DMS153 treated with DMSO at 0.1 percent for 48 hours (cell line): ENCODE data around the gene C12orf56.
A peak's percentile ranks its signal among the peaks of the same experiment; 100 is the strongest.

ENCODE experiments used
- DNase-seq: peaks from one replicate; lab custom pipeline; 2025; ENCODE audit not compliant: unreplicated experiment; lab: John Stamatoyannopoulos, UW

The C12orf56 gene, protein sequence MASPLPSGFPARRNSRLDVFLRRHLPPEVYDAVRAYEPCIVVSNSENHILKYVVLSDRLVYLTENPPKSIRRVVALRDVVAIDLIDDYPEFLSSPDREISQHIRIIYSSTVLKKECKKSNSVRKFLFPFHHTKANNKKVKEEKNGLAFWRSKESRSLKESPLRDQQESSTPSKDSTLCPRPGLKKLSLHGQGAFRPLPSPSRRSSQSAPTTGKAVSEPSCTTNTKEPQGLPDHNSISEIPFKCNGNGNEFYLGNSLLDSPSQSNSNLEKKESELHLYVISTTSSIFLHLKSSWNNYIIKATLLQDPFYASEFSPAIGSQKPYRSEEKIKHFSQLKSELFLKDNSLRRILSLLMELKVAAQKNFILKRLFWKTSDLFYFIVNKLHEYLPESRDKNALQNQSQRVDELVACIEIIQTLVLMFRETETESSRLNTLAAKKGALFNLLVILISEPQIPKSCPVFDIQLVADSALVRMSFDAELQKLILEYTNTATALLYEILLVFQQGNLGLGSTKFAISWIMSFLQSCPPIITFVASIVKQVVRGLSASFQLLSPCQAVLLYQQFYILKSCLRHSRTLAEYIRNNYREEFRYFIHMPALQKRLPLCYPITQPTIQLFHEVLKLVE

DNA sequence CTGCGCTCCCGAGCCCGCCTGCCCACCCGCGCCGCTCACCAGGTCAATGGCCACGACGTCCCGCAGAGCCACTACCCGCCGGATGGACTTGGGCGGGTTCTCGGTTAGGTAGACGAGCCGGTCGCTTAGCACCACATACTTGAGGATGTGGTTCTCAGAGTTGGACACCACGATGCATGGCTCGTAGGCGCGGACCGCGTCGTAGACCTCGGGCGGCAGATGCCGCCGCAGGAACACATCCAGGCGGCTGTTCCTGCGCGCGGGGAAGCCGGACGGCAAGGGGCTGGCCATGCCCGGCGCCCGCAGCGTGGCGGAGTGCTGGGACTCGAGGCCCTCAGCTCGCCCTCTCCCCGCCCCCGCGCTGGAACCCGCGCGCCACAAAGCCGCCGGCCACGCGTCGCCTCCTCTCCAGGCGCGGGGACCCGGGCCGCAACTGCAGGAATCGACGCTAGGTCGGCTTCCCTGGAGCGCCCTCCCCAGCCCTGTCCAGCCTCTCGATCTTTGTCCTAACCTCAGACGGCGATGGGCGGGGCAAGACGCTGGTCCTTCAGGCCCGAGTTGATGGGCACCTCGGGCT is at the start of gene C12orf56:
TSS of gene C12orf56 (minus strand) at position 484 of the 577 bp plus-strand sequence. CDS start at position 291, 193 bp downstream.
- no peak for DNase-seq

DNA sequence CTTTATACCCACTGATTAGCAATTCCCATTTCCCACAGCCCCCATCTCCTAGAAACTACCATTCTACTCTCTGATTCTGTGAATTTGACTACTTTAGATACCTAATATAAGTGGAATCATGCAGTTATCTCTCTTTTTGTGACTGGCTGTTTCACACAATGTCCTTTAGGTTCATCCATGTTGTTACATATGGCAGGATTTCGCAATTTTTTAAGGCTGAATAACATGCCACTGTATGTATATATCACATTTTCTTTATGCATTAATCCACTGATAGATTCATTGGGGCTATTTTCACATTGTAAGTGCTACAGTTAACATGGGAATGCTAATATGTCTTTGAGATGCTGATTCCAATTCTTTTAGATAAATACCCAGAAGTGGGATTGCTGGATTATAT is 49.5 kb upstream of the C12orf56 start:
- DNase-seq, result no peak

DNA sequence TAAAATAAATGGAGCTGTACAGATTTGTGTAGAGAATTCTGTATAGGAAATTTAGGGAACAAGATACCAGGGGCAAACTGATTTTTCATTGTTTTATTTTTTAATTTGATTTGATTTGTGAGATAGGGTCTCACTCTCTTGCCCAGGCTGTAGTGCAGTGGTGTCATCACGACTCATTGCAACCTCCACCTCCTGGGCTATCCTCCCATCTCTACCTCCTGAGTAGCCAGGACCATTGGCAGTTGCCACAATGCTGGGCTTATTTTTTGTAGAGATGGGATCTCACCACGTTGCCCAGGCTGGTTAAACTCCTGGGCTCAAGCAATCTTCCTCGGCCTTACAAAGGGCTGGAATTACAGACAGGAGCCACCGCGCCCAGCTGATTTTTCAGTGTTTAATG is 43.4 kb upstream of the C12orf56 start:
- no peak for DNase-seq

DNA sequence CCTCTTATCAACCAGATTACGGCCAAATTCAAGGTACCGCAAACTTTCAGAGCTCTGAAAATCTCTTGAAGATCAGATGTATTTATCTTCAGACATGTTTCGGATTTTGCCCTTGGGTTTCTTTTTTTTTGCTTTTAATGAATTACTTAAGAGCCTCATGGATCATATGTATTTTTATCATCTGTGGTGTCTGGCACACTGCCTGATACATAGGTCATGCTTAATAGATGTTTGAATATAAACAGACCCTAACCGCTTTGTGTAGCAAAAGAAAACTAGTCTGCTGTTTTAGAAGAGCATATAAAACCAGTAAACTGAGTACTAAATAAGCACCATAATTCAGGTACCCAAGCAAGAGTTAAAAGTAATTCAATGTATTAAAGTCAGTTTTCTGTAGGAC is 41.2 kb upstream of the C12orf56 start:
- DNase-seq, result no peak

DNA sequence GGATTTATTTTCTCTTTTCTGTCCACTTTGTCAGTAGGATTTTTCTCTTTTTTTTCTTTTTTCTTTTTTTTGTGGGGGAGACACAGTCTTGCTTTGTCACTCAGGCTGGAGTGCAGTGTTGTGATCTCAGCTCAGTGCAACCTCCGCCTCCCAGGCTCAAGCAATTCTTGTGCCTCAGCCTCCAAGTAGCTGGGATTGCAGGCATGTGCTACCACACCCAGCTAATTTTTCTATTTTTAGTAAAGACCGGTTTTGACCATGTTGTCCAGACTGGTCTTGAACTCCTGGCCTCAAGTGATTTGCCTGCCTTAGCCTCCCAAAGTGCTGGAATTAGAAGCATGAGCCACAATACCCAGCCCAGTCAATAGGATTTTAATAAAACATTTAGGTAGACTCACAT is 40.3 kb upstream of the C12orf56 start:
- DNase-seq, result no peak

DNA sequence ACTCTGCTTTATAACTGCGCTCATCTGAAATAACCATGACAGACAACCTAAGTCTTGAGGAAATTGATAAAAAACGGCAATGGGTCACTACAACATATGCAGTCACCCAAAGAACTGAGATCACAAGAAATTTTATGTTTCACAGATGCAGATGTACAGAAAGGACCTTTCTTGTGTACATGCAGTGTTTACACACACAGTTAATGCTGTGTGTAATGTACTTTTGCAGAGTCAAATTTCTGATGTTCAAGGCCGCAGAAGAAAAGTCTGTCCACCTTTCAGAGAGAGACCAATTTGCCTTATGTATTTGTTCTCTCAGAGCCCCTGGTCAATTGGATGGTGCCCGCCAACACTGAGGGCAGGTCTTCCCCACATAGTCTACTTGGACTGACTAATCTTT is 38.4 kb upstream of the C12orf56 start:
- DNase-seq, result no peak

DNA sequence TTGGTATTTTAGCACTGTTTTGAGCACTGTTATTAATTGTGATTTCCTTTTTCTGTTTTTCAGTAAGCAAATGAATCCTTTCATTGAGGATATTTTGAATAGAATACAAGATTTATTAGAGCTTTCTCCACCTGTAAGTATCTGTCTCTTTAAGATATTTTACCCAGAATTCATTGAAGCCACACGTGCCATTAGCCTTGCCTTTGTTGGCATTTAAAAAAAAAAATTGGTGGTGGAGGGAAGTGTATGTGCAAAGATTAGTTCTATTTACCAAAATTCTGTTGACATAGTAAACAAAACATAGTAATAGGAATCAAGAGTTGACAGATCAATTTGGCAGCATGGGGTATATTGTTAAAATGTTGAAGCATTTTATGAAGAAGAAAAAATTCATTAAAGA is 37.4 kb upstream of the C12orf56 start:
- no peak for DNase-seq

DNA sequence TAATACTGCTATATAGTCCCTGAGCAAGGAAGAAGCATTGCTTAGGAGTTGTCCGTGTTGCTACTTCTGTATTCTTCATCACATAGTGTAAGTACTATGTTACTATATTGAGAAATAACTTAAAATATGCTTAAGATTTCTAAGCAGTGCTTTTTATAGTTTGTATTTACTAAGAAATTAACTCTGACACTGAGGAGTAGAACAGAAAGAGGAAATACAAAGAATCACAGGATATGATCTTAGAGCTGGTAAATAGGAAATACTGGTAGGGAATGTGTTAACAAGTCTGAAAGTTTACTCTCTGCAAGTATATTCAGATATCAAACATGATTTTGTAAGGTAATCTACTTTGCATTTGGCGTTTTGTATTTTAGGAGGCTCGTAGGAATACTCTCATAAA is 29.1 kb upstream of the C12orf56 start:
- DNase-seq, result no peak

DNA sequence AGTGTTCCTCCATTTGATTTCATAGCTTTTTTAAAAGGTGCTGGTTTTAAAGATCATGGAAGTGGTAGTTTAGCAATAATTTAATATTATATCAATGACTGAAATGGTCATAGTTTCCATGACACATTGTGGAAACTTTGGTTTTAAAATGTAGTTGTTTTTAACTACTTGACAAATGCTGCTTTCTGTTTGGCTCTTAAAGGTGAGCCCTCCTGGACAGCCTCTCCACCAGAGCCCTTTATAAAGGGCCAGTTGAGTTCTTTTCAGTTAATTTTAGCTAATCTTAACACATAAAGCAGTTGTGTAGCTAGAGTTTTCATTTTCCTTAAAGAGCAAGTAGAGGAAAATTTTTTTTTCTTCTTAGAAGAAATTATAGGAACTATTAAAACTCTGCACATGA is 27.7 kb upstream of the C12orf56 start:
- no peak for DNase-seq

DNA sequence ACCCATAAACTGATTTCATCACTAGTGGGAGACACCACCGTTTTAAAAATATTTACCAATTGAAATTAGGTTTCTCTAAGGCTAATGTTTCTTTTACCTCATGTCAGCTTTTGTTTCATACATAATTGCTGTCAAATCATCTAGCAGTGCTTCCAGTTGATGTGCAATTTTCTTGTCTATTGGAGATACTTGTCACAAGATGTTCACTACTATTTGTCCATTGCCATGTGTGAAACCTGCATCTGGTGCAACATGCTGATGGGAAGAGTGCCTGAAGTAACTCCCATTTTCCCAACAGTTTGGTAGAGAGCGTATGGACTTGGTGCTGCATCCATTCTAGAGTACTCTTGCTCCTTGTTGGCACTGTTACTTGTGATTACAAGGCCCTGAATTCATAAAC is 23.3 kb upstream of the C12orf56 start:
- DNase-seq, result no peak

DNA sequence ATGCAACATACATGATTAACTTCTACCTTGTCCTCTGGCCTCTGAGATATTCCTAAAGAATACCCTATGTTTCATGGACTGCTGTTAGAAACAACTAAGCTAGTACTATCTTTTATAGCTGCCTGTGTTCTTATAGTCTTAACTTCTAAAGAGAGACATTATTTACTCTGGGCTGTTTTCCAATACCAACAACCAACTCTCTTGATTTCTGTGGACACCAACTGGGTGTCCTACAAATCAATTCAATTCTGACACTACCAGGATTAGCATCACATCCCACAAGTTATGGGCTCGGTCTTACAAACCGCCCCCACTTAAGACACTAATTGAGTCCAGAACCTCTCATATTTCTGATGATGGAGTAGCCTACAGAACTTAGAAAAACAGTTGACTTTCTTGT is 21.9 kb upstream of the C12orf56 start:
- DNase-seq, result no peak

DNA sequence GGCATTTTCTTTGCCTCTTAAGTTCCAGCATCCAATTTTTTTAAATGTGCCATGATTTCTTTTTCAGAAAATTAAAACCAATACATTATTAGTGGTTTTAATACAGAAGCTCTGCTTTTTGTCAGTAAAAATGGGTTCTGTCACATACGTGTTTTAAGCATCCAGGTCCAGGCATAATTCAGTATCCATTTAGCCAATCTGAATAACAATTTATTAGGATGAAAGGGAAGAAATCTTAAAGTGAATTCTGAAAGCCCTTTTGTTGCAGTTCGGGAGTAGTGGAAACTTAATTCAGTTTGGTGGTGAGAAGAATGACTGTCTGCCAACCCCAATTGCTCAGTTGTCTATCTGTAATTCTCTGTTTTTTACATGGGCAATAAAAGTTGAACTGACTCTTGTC is 20.9 kb upstream of the C12orf56 start:
- DNase-seq, result no peak

DNA sequence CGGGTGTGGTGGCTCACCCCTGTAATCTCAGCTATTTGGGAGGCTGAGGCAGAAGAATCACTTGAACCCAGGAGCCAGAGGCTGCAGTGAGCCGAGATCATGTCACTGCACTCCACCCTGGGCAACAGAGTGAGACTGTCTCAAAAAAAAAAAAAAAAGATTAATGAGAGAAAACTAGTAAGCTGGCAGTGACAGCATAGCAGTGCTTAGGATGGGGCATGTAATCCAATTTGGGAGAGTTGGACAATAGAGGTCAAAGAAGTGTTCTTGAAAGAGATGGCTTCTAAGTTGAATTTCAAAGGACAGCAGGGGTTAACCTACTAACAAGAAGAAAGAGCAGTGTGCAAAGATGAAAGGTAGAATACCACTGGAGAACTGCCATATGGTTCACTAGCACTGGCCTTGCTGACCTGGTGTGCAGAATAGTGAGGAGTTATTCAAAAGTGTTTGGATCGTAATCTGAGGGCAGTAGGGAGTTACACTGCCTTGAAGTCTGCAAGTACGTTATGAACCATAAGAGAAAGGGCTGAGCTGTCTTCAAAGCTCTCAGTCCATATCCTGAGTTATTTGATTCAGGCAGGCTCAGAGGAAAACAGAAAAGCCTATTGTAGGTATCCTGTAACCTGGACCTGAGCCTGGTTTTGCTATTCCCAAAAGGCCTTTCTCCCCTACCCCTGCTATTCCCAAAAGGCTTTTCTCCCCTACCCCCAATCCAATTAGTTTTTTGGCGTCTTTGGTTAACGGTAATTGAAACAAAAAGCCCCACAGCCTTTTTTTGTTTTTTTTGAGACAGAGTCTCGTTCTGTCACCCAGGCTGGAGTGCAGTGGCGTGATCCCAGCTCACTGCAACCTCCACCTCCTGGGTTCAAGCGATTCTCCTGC is 17.0 kb upstream of the C12orf56 start:
- no peak for DNase-seq

DNA sequence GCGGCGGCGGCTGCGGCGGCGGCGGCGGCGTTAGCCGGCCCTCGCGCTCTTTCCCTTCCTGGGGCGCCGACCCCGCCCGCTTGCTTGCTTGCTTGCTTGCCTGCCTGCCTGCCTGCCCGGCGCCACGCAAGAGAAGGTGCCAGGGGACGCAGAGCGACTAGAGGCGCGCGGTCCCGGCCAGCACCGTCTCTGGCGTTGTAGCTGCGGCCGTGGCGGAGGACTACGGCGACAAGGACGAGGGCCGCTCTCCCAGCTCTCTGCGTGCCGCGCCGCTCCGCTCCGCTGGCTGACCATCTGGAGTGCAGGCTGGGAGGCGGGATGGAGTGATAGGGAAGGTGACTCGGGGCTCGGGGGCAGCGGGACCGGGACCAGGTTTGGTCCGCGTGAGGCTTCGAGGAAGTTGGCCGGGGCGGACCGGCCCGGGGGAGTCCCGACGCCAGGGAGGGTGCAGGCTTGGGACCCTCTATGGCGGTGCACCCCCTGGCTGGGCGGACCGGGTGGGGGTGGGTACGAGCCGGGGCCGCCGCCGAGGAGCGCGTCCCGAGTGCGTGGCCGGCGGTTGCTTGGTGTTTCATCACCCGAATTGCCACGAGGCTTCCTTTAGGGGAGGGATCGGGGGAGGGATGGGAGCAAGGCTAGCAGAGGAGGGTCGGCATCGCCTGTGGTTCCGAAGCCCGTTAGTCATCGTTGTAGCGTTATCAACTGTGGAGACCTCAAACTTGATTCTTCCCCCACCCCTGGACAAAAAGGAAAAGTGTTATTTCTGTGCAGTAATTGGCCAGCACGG is 14.1 kb upstream of the C12orf56 start:
- DNase-seq, result peak; percentile 16

DNA sequence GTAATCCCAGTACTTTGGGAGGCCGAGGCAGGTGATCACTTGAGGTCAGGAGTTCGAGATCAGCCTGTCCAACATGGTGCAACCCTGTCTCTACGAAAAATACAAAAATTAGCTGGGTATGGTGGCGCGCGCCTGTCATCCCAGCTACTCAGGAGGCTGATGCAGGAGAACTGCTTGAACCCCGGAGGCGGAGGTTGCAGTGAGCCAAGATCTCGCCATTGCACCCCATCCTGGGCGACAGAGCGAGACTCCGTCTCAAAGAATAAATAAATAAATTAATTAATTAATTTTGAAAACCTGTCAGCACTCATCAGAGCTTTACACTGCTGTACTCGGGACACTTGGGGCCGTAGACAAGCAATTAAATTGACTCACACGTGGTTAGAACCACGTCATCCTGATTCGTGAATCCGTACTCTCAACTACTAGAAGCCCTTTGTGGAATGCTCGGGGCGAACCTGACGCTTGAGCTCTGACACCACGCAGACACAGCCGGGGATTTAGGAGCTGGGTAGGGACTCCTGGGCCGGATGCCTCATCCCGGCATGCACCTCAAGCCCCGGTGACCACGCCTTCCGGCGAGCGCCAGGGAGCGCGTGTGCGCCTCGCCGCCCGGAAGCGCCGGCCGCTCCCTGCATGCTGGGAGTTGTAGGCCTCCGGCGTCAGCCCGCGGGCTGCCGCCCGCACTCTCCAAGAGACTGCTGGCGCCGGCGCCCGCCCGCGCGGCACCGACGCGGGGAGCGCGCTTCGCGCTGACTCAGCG is 13.3 kb upstream of the C12orf56 start, which contains the start of gene XPOT:
TSS of gene XPOT (plus strand) at position 686 of the 763 bp plus-strand sequence. CDS start 5,644 bp downstream, outside the sequence.
- DNase-seq, result peak; percentile 93

DNA sequence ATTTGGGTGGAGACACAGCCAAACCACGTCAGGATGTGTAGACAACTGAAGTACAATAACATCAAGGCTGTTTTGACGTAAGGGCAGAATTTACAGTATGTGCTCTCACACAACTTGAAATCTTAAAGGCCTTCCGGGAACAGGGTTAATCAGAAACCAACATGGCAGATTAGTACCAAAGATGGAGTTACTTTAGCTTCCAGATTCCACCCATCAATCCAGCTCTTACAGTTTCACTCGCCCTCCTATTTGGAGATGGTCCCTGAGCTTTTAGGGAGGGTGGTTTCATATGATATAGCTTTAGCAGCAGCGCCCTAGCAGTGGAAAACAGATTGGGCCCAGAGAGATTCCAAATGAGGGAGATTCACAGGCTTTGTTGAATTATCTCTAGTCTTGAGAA is 11.6 kb upstream of the C12orf56 start:
- no peak for DNase-seq

DNA sequence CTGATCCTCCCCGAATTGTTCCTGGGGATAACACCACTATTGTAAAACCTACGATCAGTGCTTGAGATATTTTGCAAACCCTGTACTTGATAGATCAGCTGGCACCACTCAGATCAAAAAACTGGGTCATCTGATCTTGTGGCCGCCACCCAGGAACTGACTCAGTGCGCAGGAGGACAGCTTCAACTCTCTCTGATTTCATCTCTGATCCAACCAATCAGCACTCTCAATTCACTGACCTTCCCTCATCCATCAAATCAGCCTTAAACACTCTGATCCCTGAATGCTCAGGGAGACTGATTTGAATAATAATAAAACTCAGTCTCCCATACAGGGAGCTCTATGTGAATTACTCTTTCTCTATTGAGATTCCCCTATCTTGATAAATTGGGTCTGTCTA is 9.5 kb upstream of the C12orf56 start:
- DNase-seq, result no peak

DNA sequence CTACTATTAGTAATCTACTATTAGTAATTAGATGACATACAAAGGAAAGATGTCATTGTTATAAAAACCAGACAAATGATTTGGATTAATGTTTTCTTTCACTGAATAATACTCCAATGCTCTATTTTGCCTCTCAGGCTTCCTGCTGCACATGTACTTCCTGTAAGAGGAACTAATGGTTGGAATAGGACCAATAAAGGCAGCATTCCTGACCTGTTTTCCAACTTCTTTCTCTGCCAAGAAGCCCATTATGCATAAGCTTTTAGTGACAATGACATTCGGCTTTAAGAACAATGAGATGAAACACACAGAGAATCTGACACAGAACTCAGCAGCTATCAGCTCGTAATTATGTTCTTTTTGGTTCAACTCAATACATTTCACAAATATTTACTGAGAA is 5.2 kb upstream of the C12orf56 start:
- no peak for DNase-seq

DNA sequence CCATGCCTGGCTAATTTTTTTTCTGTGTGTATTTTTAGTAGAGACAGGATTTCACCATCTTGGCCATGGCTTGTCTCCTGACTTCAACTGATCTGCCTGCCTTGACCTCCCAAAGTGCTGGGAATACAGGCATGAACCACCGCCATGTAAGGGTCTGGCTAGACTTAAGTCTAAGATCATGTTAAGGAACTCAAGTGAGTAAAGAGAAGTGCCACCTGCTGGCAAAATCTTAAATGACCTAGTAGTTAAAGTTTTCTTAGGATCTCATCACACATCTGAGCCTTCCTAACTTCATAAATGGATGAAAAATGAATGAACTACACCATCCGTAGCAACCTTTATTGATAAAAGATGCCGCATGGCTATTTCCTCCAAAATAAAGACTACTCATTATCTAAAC is 1.7 kb upstream of the C12orf56 start:
- no peak for DNase-seq

DNA sequence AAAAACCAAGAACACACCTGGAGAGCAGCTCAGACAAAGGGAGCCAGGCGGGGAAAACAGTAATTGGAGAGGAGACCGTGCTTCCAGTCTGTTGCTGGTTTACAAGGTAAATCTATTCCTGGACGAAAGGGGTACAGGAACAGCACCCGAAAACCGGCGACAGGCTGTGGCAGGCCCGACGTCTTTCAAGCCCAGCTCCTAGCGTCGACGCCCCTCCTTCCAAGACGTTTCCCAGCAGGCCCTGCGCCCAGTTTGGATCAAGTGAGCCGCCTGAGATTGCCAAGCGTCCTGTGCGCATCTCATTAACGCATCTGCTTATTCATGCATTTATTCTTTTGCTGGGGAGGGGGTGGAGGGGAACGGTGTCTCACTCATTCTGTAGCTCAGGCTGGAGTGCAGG is 1.4 kb downstream of the C12orf56 start:
- peak; percentile 77 for DNase-seq
